CD4-positive, alpha-beta T cell treated with Interleukin-4 for 1 hour (primary cell): ENCODE results near the gene RAB10.
"Not testable (repeated sequence)": the region's sequence is repeated elsewhere in the genome, so short reads cannot be mapped to it uniquely, and the experiment has no call there.

ENCODE experiments used
- DNase-seq, 2 donors: peaks; one replicate each; pipeline ENCODE4 v3.0.0-alpha.2; 2020 to 2022

The RAB10 gene

GRCh38 chr2:26166541-26166940 is 132.7 kb downstream of the RAB10 start:
- DNase-seq = not testable (repeated sequence)

GRCh38 chr2:26168785-26169184 is 134.9 kb downstream of the RAB10 start:
- DNase-seq = no peak

- no peak for DNase-seq
These were observed 135.3 kb downstream of the RAB10 start for GRCh38 chr2:26169226-26169625.

- no peak for DNase-seq
These were observed 136.0 kb downstream of the RAB10 start for GRCh38 chr2:26169681-26170414.

- DNase-seq = no peak
These were observed 136.9 kb downstream of the RAB10 start for GRCh38 chr2:26170795-26171194.

- no peak for DNase-seq
These were observed 138.4 kb downstream of the RAB10 start for GRCh38 chr2:26172189-26172870.

- DNase-seq = no peak
These were observed 139.2 kb downstream of the RAB10 start, which contains the start of gene GAREM2 for GRCh38 chr2:26172871-26173775. GAREM2 (plus strand) TSS chr2:26173088; CDS start chr2:26173221, 133 bp downstream.

- DNase-seq = no peak
These were observed 140.0 kb downstream of the RAB10 start for GRCh38 chr2:26173776-26174482.

GRCh38 chr2:26174691-26175465 is 141.0 kb downstream of the RAB10 start:
- DNase-seq = no peak

GRCh38 chr2:26175466-26176278 is 141.8 kb downstream of the RAB10 start:
- no peak for DNase-seq

- no peak for DNase-seq
These were observed 142.4 kb downstream of the RAB10 start for GRCh38 chr2:26176279-26176615.

- no peak for DNase-seq
These were observed 143.2 kb downstream of the RAB10 start for GRCh38 chr2:26177122-26177521.

GRCh38 chr2:26178246-26178645 is 144.4 kb downstream of the RAB10 start:
- DNase-seq = no peak

- DNase-seq = no peak
These were observed 145.0 kb downstream of the RAB10 start for GRCh38 chr2:26178746-26179436.

- no peak for DNase-seq
These were observed 145.6 kb downstream of the RAB10 start for GRCh38 chr2:26179446-26179913.

- DNase-seq = no peak
These were observed 148.6 kb downstream of the RAB10 start for GRCh38 chr2:26182441-26182840.

GRCh38 chr2:26182887-26183630 is 149.2 kb downstream of the RAB10 start:
- DNase-seq = no peak

GRCh38 chr2:26184121-26184520 is 150.2 kb downstream of the RAB10 start:
- no peak for DNase-seq

GRCh38 chr2:26184555-26185303 is 150.8 kb downstream of the RAB10 start:
- peak; percentile 89 for DNase-seq
